Measurements from ENCODE around the gene FREM1.

DNA sequence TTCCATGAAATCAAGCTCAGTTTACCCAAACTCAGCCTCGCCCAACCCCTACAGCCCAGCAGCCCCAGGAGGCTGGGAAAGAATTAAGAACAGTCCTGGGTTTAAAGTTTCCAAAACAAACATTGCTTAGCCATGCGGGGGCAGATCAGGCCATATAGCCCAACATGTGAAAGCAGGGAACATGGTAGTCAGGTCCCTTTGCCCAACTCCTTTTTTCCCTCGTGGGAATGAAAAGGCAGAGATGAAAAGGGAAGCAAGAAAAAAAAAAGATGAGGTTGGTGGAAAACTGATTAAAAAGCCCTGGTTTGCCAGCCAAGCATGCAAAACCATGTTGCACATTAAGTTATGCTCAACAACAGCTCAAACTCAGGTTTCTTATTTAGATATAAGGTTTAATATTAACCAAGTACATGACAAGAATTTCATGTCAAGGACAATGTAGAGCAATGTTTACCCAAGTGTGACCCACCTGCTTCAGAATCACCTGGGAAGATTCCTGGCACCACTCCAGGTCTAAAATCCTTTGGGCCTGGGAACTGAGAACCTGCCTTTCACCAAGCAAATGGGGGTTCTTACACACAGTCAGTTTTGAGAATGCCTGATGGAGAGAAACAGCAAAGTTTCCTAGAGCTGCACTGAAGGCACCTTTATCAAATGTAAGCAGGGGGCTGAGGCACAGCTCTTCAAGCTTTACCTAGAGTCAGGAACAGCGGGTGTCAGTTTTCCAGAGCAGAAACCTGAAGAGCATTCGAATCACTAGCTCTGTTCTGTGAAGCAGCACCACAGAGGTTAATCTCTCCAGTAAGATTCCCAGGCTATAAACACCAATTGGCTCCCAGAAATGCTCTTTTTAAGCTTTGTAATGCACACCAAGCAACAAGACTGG is 1.7 kb downstream of the FREM1 start:
- TF ChIP-seq, protein P1, sequence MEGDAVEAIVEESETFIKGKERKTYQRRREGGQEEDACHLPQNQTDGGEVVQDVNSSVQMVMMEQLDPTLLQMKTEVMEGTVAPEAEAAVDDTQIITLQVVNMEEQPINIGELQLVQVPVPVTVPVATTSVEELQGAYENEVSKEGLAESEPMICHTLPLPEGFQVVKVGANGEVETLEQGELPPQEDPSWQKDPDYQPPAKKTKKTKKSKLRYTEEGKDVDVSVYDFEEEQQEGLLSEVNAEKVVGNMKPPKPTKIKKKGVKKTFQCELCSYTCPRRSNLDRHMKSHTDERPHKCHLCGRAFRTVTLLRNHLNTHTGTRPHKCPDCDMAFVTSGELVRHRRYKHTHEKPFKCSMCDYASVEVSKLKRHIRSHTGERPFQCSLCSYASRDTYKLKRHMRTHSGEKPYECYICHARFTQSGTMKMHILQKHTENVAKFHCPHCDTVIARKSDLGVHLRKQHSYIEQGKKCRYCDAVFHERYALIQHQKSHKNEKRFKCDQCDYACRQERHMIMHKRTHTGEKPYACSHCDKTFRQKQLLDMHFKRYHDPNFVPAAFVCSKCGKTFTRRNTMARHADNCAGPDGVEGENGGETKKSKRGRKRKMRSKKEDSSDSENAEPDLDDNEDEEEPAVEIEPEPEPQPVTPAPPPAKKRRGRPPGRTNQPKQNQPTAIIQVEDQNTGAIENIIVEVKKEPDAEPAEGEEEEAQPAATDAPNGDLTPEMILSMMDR (IDR thresholded peaks at IDR 0.05), result no peak
- TF ChIP-seq EZH2 (IDR thresholded peaks at IDR 0.05; ENCODE audit: borderline replicate concordance, insufficient read depth, low read depth, low read length, poor library complexity, severe bottlenecking), result no peak
